Fibroblast of villous mesenchyme (primary cell): ENCODE data around the gene KMT5C. TPM values are rescaled to one million over a fixed set of nuclear protein-coding genes. Genes with fewer than 3 reads are reported as not detected.

ENCODE experiments used
- DNase-seq: peaks from one replicate; pipeline ENCODE4 v3.0.0-alpha.2; 2010; ENCODE audit warnings: low read depth
- H3K4me3 ChIP-seq: 2 replicates; pipeline ENCODE4 v1.5.1; 2011; ENCODE audit warnings: low read depth, mild to moderate bottlenecking, low read length
- total RNA-seq: library from RNA; depleted of rRNA; stranded (reverse); fragments of >200 nt; gene quantifications from 2 replicates; pipeline ENCODE4 v1.2.3, GENCODE V29; 2012
- TF ChIP-seq, protein P1 (sequence below): IDR thresholded peaks from 2 replicates; pipeline ENCODE4 v1.5.1; 2012; ENCODE audit warnings: low read depth, mild to moderate bottlenecking, low read length; ENCODE audit not compliant: insufficient read depth

KMT5C gene
- total RNA-seq, 1 donor = 6.9 TPM

DNA sequence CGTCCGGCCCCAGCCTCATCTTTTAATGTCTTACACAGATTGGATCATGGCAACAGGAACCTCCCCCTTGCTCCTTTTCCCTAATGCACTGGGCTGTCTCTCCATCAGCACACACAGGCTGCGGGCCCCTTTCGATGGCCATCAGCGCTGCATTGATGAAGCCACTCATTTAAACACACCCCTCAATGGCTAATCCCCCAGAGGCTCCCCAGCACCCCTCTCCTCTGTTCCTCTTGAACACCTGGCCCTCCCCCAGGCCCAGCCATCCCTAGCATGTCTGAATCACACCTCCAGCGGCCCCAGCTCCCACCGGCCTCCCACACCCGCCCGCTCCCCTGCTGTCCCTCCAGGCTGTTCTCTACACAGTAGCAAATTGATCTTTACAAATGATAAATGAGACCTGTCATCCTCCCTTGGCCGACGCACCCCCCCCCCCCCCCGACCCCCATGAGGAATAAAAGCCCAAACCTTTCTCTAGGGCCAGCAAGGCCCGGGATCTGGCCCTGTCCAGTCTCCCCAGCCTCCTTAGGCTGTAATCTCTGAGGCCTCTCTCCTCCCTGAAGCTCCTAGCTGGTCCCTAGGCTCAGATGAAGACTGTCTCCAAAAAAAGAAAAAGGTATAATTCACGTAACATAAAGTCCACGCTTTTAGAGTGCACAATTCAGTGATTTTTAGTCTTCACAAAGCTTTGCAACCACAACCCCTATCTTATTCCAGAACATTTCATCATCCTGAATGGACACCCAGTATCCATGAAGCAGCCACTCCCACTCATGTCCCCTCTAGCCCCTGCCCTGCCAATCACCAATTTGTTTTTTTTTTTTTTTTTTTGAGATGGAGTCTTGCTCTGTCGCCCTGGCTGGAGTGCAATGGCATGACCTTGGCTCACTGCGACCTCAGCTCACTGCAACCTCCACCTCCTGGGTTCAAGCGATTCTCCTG lies 53.4 kb downstream of the KMT5C start:
- TF ChIP-seq, protein P1, sequence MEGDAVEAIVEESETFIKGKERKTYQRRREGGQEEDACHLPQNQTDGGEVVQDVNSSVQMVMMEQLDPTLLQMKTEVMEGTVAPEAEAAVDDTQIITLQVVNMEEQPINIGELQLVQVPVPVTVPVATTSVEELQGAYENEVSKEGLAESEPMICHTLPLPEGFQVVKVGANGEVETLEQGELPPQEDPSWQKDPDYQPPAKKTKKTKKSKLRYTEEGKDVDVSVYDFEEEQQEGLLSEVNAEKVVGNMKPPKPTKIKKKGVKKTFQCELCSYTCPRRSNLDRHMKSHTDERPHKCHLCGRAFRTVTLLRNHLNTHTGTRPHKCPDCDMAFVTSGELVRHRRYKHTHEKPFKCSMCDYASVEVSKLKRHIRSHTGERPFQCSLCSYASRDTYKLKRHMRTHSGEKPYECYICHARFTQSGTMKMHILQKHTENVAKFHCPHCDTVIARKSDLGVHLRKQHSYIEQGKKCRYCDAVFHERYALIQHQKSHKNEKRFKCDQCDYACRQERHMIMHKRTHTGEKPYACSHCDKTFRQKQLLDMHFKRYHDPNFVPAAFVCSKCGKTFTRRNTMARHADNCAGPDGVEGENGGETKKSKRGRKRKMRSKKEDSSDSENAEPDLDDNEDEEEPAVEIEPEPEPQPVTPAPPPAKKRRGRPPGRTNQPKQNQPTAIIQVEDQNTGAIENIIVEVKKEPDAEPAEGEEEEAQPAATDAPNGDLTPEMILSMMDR = no peak
- no peak for DNase-seq
- H3K4me3 ChIP-seq = no peak overlapping the region

Other genes with a start within 250 kb of the KMT5C start
- 49.7 and 69.9 TPM in 2 replicates for gene PPP1R12C, start 222.2 kb upstream of the KMT5C start, total RNA-seq
- under 0.01 and 0.64 TPM in 2 replicates for gene TNNT1, start 190.7 kb upstream of the KMT5C start, total RNA-seq
- gene TNNI3, start 182.1 kb upstream of the KMT5C start, total RNA-seq = not detected in 2 replicates
- under 0.01 TPM in 1 of 2 replicates, not detected in the other for gene DNAAF3, start 173.3 kb upstream of the KMT5C start, total RNA-seq
- gene SYT5, start 159.6 kb upstream of the KMT5C start, total RNA-seq = under 0.01 and 0.86 TPM in 2 replicates
- 3.9 and 7.1 TPM in 2 replicates for gene PTPRH, start 130.4 kb upstream of the KMT5C start, total RNA-seq
- 1.6 and 1.7 TPM in 2 replicates for gene TMEM86B, start 111.1 kb upstream of the KMT5C start, total RNA-seq
- gene PPP6R1, start 80.9 kb upstream of the KMT5C start, total RNA-seq = 35.1 and 38.9 TPM in 2 replicates
- gene HSPBP1, start 59.8 kb upstream of the KMT5C start, total RNA-seq = 25.0 and 31.9 TPM in 2 replicates
- 5.6 and 6.1 TPM in 2 replicates for gene BRSK1, start 55.9 kb upstream of the KMT5C start, total RNA-seq
- not detected in 2 replicates for gene TMEM150B, start 14.5 kb upstream of the KMT5C start, total RNA-seq
- under 0.01 TPM in 1 of 2 replicates, not detected in the other for gene COX6B2, start 14.8 kb downstream of the KMT5C start, total RNA-seq
- gene GARIN5B, start 23.4 kb downstream of the KMT5C start, total RNA-seq = not detected in 2 replicates
- gene IL11, start 30.6 kb downstream of the KMT5C start, total RNA-seq = 3.0 and 5.2 TPM in 2 replicates
- gene TMEM190, start 37.0 kb downstream of the KMT5C start, total RNA-seq = not detected in 2 replicates
- not detected in 2 replicates for gene TMEM238, start 44.4 kb downstream of the KMT5C start, total RNA-seq
- 124 and 164 TPM in 2 replicates for gene RPL28, start 46.1 kb downstream of the KMT5C start, total RNA-seq
- 108 and 155 TPM in 2 replicates for gene UBE2S, start 67.9 kb downstream of the KMT5C start, total RNA-seq
- gene SHISA7, start 103.4 kb downstream of the KMT5C start, total RNA-seq = not detected in 2 replicates
- gene ISOC2, start 121.8 kb downstream of the KMT5C start, total RNA-seq = 57.9 and 74.4 TPM in 2 replicates
- not detected in 2 replicates for gene C19orf85, start 124.9 kb downstream of the KMT5C start, total RNA-seq
- 0.86 and 2.6 TPM in 2 replicates for gene ZNF628, start 136.7 kb downstream of the KMT5C start, total RNA-seq
- 18.1 and 20.3 TPM in 2 replicates for gene NAT14, start 145.3 kb downstream of the KMT5C start, total RNA-seq
- 21.2 and 23.2 TPM in 2 replicates for gene SSC5D, start 148.6 kb downstream of the KMT5C start, total RNA-seq
- not detected in 2 replicates for gene SBK2, start 197.3 kb downstream of the KMT5C start, total RNA-seq
- gene SBK3, start 205.7 kb downstream of the KMT5C start, total RNA-seq = under 0.01 TPM in 2 replicates
- gene ZNF579, start 241.0 kb downstream of the KMT5C start, total RNA-seq = 5.6 and 7.7 TPM in 2 replicates